ENCODE measurements around the gene GGTLC2.
"Not testable (repeated sequence)": the region's sequence is repeated elsewhere in the genome, so short reads cannot be mapped to it uniquely, and the experiment has no call there.

DNA sequence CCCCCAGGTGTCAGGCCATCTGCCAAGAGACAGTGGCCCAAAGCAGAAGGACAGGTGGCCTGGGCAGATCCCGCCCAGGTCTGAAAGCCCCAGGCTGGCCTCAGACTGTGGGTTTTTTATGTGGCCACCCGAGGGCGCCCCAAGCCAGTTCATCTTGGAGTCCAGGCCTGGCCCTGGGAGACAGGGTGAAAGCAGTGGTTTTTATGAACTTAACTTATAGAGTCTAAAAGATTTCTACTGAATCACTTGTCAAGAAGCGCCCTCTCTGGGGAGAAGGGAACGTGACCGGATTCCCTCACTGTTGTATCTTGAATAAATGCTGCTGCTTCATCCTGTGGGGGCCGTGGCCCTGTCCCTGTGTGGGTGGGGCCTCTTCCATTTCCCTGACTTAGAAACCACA lies 8.2 kb upstream of the GGTLC2 start:
- TF ChIP-seq CTCF, POLR2A (IDR thresholded peaks at IDR 0.05): not testable (repeated sequence)

Measured in lower leg skin (tissue), 3 donors.